GM19240 (cell line): Measurements from ENCODE around the gene PRR3.

Source experiments
- DNase-seq: peaks from one replicate; pipeline ENCODE4 v3.0.0; 2011; ENCODE audit warnings: low spot score; ENCODE audit not compliant: insufficient read length

The PRR3 gene

DNA sequence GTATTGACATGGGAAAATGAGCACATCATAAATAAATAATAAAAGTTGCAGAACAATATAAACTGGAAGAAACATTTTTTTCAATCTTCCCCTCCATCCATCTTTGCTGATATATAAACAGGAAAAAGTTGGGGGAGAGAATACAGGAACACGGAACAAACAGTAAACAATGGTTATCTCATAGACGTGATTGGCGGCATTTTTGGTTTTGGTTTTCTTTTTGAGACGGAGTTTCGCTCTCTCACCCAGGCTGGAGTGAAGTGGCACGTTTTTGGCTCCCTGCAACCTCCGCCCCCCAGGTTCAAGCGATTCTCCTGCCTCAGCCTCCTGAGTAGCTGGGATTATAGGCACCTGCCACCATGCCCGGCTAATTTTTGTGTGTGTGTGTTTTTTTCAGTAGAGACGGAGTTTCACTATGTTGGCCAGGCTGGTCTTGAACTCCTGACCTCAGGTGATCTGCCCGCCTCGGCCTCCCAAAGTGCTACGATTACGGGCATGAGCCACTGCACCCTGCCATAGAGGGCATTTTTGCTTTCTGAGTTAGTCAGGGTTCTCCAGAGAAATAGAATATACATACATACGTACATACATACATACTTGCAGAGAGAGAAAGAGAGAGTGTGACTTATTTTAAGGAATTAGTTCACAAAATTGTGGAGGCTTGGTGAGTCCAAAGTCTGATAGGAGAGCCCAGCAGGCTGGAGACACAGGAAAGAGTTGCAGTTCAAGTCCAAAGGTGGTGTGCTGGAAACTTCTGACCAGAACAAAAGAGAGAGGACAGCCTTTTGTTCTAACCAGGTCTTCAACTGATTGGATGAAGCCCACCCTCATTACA lies 23.4 kb upstream of the PRR3 start:
- no peak for DNase-seq

DNA sequence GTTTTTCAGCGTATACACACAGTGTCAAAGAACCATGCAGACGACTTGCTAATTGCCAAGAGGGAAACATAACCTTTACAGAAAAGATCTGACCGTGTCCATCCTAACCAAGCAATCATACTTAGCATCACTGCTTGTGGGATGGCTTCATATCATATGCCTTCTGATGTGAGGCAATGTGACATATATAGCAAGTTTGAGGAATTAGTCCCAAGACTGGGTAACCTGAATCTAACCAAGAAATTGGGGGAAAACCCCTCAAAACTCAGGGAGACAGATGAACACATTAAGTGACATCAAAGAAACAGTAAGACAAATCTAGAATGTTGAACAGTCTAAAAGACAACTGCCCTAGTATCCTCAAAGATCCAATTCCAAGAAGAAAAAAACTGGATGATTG lies 19.2 kb upstream of the PRR3 start:
- DNase-seq, result no peak

DNA sequence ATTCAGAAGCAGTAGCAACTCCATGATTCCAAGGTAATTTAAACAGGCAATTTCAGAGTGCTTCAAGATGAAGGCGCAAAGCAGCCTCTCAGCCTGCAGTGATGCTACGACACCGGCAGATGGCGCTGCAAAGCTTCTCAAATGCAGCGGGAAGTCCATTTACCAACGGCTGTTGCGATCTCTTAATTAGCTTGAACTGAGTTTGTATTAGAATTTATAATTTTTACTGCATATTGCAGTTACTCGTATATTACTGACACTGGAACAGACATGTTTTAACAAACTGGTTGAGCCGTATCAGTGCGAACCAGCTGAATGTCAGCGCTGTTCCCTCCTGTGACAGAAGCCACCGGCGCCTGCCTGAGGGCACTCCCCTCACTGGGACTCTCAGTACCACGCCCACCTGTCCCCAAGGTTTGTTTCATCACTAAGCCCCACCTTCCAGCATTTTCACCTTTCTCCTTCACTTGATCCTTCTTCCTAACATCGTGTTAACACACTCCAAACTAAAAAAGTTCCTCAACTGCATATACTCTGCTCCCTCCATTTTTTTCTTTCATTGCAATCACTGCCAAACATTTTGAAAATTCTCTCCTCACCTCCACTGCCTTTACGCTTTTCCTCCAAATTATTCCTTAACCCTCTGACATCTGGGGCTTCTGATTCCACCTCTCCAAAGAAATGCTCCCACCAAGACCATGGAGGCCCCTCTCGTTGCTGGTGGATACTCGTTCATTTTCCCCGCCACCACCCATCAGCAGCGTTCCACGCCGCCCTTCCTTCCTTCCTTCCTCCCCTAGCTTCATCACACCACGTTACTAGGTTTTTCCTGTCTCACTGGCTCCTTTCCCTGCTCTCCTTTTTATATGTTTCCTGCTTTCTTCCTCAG lies 15.3 kb upstream of the PRR3 start:
- peak; percentile 42 for DNase-seq

DNA sequence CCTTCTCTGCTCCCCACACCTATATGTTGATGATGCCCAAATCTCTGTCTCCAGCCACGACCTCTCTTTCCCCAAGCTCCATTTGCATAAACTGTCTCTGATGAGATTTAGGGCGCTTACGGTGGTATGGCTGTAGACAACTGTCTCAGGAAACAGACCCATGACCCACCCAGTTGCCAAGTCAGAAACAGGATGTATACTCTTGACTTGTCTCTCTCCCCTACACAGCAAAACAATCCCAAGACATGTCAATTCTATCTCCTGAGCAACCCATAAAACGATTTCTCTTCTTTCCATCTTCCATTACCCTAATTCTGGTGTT lies 14.7 kb upstream of the PRR3 start:
- DNase-seq, result no peak

DNA sequence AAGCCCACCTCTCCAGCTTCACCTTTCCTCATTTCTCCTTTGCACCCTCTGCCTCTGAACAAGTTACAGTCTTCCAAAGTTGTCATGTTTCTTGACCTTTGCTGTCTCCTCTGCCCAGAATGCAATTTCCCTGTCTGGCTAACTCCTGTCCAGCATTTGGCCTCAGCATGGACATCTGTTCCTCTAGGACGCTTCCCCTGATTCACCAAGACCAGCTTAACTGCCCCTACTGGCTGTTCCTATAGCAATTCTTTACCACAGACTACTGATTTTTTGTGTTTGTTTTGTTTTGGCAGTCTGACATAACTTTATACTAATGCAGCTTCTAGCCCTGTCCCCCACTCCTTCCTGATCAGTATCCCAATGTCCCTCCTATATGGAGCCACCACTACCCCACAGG lies 14.2 kb upstream of the PRR3 start:
- DNase-seq, result no peak

DNA sequence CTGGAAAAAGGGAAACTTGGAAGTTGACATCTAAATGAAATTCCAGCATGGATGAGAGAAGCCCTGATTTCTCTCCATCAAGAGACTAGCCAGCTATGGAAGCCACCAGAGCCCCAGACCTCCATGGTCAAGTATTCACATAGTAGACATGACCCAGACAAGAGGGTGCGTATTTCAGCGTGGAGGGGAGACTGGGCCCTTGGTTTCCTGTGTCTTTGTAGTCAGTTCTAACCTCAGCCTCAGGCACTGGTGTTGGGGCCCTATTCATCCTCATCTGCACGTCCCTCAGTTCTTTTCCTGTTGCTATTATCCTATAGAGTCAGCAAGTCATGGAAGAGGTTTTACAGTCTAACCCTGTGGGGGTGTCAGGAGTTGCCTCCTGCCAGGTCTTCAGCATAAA lies 13.3 kb upstream of the PRR3 start:
- no peak for DNase-seq

DNA sequence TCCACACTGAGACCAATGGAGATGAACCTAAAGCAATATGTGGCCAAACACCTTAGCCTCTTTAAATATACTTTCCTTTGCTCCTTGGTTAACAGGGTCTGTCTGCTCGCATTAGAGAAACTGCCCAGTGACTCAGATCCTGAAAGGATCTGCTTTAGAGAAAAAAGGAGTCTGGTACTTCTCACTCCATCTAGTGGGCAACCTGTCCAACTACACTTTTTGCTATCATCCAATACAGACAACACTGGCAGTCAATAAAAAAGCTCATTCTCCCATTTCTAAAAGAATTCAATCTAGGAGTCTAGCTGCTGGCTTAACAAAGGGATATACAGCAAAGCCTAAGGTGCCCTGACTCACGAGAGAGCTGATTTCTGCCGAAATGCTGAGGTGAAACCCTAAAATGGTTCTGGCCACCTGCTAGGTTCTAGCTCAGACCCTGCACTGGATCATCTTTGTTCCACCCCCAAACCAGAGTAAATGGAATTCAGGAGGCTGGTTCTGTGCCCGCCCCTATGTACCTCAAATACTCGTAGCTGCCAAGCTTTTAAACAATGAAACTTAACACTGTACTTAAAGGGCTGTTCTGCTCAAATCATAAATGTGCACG lies 12.3 kb upstream of the PRR3 start:
- no peak for DNase-seq

DNA sequence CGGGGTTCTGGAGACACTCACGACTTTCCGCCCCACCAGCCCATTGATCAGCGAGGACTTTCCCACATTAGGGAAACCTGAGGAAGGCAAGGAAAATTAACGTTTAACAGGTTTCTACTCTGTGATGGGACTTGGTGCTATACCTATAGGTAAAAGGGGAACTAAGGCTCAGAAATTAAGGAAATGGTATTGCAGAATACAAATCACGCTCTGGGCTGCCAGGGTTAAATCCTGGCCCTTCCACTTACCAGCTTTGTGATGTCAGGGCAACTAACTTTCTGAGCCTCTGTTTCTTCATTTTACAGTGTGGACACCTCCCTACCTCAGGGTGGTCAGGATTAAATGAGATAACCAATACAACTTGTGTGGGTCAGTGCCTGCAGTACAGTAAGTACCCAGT lies 9.6 kb upstream of the PRR3 start:
- DNase-seq, result no peak

DNA sequence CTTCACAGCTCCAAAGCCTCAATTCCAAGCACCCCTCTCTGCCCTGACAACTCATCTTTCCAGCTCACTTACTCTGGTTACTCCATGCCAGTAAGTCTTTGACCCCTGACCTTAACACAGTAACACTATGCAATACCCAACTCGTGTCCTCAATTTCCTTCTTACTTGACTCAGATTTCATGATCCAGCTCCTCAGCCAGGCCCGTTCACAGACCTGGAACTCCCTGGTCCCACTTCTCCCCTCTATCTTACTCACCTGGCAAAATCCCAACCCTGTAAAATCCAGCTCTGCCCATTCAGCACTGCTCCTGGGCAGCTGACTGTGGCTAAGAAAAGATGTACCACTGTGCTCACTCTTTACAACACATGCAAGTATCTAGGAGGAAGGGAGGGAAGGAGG lies 8.7 kb upstream of the PRR3 start:
- DNase-seq, result no peak

DNA sequence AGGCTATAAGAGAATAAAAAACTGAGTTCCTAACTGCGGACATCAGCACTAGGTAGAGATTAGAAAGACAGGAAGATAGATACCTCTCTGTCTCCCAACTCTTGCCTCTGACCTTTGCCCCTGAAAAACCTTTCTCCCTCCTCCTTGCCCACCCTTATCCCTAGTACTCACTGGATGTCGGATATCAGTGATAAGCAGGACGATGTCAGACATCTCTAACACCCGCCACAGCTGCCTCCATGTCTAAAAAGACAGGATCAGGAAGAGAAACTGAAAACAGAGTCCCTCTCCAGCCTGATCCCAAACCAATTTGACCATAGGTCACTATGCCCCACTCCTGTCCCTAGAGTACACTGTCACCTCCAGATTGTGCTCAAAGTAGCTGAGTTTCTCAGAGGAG lies 2.7 kb upstream of the PRR3 start:
- DNase-seq, result no peak

DNA sequence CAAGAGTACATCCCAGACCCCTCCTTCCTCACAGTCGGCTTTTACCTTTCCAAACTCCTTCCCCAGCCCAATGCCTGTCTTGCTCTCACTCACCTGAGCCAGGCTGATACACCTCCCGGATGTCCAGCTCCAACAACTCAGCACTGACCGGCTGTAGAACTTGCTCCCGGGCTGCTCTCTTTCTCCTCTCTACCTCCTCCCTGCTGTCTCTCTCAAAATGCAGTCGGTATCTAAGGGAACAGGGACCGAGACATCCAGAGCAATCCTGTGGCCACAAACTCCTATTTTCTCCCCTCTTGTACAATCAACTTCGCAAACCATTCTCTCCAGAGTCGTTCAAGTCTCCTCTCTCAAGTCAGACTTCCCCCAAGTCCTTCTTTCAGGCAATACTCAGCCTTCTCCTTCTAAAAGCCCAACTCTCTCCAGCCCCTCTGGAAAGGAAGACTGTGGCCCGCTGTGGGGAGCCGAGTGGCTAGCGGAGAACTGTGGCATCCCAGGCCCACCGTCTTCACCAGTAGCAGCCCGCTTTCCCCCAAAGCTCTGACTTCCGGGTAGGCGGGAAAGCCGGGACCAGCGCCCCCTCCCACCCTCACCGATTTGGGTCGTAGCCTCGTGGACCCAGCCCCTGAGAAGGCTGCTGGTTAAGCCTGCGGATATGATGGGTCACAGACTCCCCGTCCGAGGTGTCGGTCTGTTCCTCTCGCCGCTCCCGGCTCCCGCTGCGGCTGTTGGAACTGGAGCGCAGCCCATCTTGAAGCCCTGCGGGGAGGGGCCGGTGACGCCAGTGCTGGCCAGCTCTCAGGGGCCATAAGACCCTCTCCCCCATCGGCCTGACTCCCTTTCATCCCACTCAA lies 1.9 kb upstream of the PRR3 start:
- DNase-seq, result no peak

DNA sequence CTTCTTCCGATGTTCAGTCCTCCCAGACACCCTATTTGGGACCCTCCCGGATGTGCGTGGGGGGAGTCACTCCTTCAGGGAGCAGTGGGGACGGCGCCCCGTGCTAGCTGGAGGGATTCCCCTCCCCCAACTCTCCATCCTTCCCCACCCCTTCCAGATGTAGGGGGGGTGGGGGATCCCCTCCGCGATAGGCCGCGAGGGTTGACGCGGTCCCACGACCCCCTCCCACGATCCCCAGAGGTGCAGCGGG lies 1.4 kb upstream of the PRR3 start:
- no peak for DNase-seq

DNA sequence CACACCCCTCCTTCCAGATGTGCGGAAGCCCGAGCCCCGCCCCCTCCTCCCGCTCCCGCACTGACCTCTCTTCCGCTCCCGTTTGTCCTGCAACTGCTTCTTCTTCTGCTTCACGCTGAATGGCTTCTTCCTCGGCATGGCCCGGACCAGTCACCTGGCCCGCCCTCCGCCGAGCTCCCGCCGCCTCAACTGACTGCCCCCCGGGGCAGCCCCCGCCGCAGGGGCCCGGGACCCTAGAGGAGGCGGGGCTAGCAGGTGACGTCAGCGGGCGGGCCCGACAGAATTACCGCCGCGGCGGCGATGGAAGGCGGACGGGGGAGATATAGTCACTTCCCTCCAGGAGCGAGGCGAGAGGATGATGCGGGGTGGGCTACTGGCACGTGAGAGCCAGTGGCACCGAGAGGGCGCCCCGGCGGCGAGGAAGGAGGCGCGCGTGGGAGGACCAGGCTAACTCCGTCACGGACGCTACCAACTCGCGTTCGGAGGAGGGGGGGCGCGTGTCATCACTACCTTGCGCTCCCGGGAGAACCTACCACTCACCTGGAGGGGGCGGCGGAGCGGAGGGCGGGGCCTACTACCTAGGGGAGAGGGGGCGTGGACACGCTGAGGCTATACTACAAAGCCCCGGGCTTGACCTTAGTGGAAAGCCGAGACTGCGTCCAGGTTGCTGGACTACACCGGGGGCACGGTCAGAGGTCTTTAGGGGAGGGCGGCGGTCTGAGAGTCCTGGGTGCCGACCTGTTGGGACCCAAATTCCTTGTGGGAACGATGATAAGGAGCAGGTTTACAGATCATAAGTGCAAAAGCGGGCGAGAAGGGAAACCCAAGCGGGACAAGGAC lies 809 bp upstream of the PRR3 start, which contains the start of gene GNL1:
Gene GNL1, minus strand, starts transcription at position 424 of the 840 bp plus-strand sequence. Its CDS starts 286 bp downstream, at position 138.
- DNase-seq, result peak; percentile 60

DNA sequence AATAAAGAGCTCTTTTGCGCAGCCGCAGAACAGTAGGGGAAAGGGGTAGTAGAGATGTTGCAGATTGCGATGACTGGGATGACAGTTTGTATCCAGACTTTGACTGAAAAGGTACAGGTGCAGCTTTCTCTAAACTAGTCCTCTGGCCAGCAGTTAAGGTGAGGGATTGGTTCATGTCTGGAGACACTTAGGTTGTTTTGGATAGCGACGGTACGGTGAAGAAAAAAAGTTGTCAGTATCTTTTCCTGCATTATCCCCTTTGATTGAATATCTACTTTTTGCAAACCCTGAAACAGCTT lies 537 bp downstream of the PRR3 start:
- DNase-seq, result no peak

DNA sequence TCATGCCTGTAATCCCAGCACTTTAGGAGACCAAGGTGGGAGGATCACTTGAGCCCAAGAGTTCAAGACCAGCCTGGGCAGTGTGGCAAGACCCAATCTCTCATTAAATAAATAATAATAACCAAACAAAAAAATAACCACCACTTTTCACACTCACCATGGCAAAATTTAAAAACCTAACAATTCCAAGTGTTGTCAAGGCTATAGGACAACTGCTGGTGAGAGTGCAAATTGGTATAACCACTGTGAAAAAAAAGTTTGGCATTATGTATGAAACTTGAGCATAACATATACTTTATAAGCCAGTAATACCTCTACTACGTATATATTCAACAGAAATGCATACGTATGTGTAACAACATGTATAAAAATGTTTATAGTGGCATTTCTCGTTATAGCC lies 3.8 kb downstream of the PRR3 start:
- no peak for DNase-seq

DNA sequence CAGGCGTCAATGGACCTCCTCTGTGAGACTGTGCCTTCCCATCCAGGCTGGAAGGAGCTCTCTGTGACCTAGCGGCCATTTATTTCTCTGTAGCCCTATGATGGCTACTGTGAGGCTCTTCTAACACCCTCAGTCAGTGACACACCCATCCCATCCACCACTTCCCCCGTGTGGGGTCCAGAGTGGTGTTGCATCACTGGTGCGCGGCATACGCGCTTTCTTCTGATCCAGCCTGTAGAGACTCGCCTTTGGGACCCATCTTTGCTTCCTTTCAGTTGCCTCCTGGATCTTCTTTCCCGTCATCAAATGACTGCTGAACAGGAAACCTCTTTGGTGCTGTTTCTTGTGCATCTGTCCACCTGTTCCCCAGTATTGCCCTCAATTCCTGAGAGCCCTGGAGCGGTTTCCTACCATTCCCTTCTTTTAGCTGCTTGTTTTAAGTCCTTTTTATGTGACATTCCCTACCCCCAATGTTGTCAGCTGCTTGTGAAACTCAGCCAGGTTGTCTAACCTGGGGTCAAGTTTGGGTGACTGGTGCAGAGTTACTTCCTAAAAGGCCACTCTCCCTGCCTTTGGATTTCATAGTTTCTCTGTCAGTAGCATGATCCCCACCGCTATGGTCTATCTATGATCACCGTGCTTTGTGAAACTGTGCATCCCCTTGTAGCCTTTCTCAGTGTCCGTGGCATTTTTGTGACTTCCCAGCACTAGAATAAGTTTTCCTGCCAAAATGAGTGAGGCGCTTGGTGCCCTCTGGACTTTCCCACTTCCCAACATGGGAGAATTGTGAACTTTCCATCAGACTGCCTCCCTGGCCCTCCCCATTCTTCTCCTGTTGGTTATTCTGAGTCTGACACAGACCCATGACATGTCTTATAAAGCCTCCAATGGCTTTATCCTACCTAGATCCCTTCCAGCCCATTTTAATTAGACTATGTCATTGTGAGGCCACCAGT lies 5.7 kb downstream of the PRR3 start:
- no peak for DNase-seq

DNA sequence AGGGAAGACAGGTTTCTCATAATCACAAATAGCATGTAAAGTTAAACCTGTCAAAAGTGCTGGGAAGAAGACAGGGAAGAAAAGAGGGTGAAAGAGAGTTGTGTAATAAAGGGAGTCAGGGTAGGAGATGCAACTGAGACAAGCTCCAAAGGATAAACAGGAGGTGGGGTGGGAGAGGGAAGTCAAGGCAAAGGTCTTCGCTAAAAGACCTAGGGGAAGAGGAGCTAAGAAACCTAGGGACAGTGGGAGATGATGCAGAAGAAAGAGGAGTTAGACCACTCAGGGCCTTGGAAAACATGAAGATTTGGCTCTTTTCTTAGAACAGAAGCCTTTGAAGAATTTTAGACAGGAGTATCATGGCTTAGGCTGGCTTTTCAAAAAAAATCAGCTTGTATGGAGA lies 7.0 kb downstream of the PRR3 start:
- no peak for DNase-seq

DNA sequence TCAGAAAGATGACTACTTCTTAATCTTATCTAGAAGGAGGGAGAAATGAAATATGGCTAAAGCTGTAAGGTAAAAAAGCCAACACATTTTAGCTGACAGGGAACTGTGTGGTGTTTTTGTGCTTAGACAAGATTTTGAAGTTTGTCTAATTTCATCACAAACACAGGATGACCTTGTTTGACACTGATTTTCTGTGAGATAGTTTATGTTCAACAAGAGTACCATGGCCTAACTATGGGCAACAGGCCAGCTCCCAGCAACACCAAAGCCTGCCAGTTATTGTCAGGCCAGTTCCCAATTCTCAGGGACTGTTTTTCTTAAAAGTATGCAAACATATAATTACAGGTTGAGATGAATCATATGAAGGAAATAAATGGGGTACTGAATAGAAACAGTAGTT lies 8.7 kb downstream of the PRR3 start:
- DNase-seq, result no peak

DNA sequence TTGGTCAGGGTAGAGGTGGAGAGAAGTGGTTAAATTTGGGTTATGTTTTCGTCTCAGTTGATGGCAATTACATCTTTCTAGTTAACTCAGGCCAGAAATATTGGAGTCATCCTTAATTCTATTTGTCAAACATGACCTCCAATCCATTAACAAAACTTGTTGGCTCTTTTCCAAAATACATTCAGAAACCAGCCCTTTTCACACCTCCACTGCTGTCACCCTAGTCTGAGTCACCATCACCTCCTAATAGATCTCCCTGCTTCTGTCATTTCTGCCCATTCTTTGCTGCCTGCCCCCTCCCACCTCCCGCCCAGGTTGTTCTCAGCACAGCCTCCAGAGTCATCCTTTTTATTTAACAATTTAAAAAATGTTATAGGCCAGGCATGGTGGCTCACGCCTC lies 11.2 kb downstream of the PRR3 start:
- no peak for DNase-seq

DNA sequence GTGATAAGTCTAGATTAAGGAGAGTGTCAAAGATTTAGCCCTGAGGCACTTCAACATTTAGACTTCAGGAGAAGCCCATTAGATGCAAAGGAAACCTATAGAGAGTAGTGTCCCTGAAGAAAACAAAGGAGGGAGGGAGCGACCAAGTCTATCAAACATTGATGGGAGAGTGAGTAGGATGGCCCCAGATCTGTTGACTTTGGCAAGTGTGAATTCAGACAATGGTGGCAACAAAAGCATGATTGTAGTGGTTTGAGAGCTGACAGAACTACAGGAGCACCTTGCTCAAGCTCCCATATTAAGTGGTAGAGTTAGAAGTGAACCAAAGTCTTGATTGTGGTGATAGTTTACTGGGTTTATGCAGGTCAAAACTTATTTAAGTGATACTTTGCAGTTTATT lies 13.2 kb downstream of the PRR3 start:
- no peak for DNase-seq
